Activated T-helper 1 cell treated with anti-CD3 and anti-CD28 coated beads, Interleukin-12 subunit alpha, Interleukin-12 subunit beta, Interleukin-2, Interleukin-4 antibody, amounts not matched to agents 30 ng/mL and 10 ng/mL and 1 ng/mL, durations not matched to agents 14 hours and 24 hours and 36 hours (primary cell): Measurements from ENCODE around the gene SMURF1. TPM values are rescaled to one million over a fixed set of nuclear protein-coding genes. Genes with fewer than 3 reads are reported as not detected.

Experiments used
- DNase-seq: peaks from one replicate; pipeline ENCODE4 v3.0.0; 2021; ENCODE audit warnings: low spot score
- H3K27ac Mint-ChIP-seq: one replicate; pipeline ENCODE4 v1.8.0; 2021; ENCODE audit warnings: mild to moderate bottlenecking, mixed read lengths
- H3K27me3 Mint-ChIP-seq: one replicate; pipeline ENCODE4 v1.8.0; 2022; ENCODE audit warnings: mild to moderate bottlenecking, moderate library complexity, mixed read lengths; ENCODE audit not compliant: insufficient read depth
- H3K36me3 Mint-ChIP-seq: one replicate; pipeline ENCODE4 v1.8.0; 2021; ENCODE audit warnings: low read depth, mixed read lengths
- H3K4me1 Mint-ChIP-seq: one replicate; pipeline ENCODE4 v1.8.0; 2021; ENCODE audit warnings: low read depth, mixed read lengths
- H3K4me3 Mint-ChIP-seq: one replicate; pipeline ENCODE4 v1.8.0; 2021; ENCODE audit warnings: mild to moderate bottlenecking, moderate library complexity, mixed read lengths
- H3K9me3 Mint-ChIP-seq: one replicate; pipeline ENCODE4 v1.8.0; 2021; ENCODE audit warnings: mixed read lengths
- intact Hi-C: fragments of 100-400 bp; cut with micrococcal nuclease; formaldehyde crosslinking; loops from one replicate; pipeline ENCODE4 v1.15.1; 2024
- total RNA-seq: library from RNA; stranded (reverse); gene quantifications from 2 replicates; pipeline ENCODE4 v1.2.3, GENCODE V29; 2022

Gene SMURF1
- total RNA-seq, 1 donor from 2014 or later = 15.9 TPM

GRCh38 chr7:99124751-99125504, 19.0 kb downstream of the SMURF1 start:
- no peak overlapping the region for H3K4me3 Mint-ChIP-seq
- intact Hi-C loops = no loop called here
- peaks cover 17% of the 10 kb centered on the region for H3K36me3 Mint-ChIP-seq
- peaks cover 23% of the 10 kb centered on the region for H3K4me1 Mint-ChIP-seq
- no peaks in the 10 kb centered on the region for H3K27me3 Mint-ChIP-seq
- DNase-seq = no peak
- peaks cover 9% of the 10 kb centered on the region for H3K9me3 Mint-ChIP-seq
- H3K27ac Mint-ChIP-seq = no peak overlapping the region

- H3K9me3 Mint-ChIP-seq = peaks cover 12% of the 10 kb centered on the region
- no peak overlapping the region for H3K27ac Mint-ChIP-seq
- no peak for DNase-seq
- intact Hi-C loops = no loop called here
- peaks cover 26% of the 10 kb centered on the region for H3K4me1 Mint-ChIP-seq
- H3K36me3 Mint-ChIP-seq = peaks cover 21% of the 10 kb centered on the region
- H3K27me3 Mint-ChIP-seq = no peaks in the 10 kb centered on the region
- H3K4me3 Mint-ChIP-seq = no peak overlapping the region
Measured at GRCh38 chr7:99124236-99124635, 19.7 kb downstream of the SMURF1 start.

GRCh38 chr7:99123571-99124033, 20.3 kb downstream of the SMURF1 start:
- peaks cover 14% of the 10 kb centered on the region for H3K9me3 Mint-ChIP-seq

GRCh38 chr7:99122762-99123161, 21.1 kb downstream of the SMURF1 start:
- Mint-ChIP-seq H3K27me3 (no peaks in the 10 kb centered on the region), H3K4me3 (no peak overlapping the region), H3K27ac (no peak overlapping the region), H3K4me1 (peaks cover 26% of the 10 kb centered on the region), H3K9me3 (peaks cover 22% of the 10 kb centered on the region), H3K36me3 (peaks cover 26% of the 10 kb centered on the region)
- no peak for DNase-seq
- intact Hi-C loops = no loop called here

More at GRCh38 chr7:99123571-99124033, 20.3 kb downstream of the SMURF1 start:
- Mint-ChIP-seq H3K4me1 (peaks cover 26% of the 10 kb centered on the region), H3K27me3 (no peaks in the 10 kb centered on the region), H3K27ac (no peak overlapping the region), H3K4me3 (no peak overlapping the region), H3K36me3 (peaks cover 21% of the 10 kb centered on the region)
- intact Hi-C loops = no loop called here
- no peak for DNase-seq

GRCh38 chr7:99121496-99122021, 22.3 kb downstream of the SMURF1 start:
- H3K36me3 Mint-ChIP-seq = peaks cover 26% of the 10 kb centered on the region
- H3K9me3 Mint-ChIP-seq = peaks cover 23% of the 10 kb centered on the region
- no peak for DNase-seq
- no peaks in the 10 kb centered on the region for H3K27me3 Mint-ChIP-seq
- H3K4me3 Mint-ChIP-seq = no peak overlapping the region
- H3K27ac Mint-ChIP-seq = no peak overlapping the region
- intact Hi-C loops = no loop called here
- H3K4me1 Mint-ChIP-seq = peaks cover 26% of the 10 kb centered on the region

- no peaks in the 10 kb centered on the region for H3K27me3 Mint-ChIP-seq
- intact Hi-C loops = no loop called here
- no peak overlapping the region for H3K4me3 Mint-ChIP-seq
Measured at GRCh38 chr7:99120916-99121315, 23.0 kb downstream of the SMURF1 start.

GRCh38 chr7:99120501-99120900, 23.4 kb downstream of the SMURF1 start:
- Mint-ChIP-seq H3K4me1 (peaks cover 26% of the 10 kb centered on the region), H3K27me3 (no peaks in the 10 kb centered on the region), H3K4me3 (no peak overlapping the region), H3K9me3 (peaks cover 23% of the 10 kb centered on the region), H3K36me3 (peaks cover 25% of the 10 kb centered on the region), H3K27ac (no peak overlapping the region)
- DNase-seq = no peak
- intact Hi-C loops = no loop called here

More at GRCh38 chr7:99120916-99121315, 23.0 kb downstream of the SMURF1 start:
- Mint-ChIP-seq H3K4me1 (peaks cover 26% of the 10 kb centered on the region), H3K27ac (no peak overlapping the region), H3K9me3 (peaks cover 23% of the 10 kb centered on the region), H3K36me3 (peaks cover 26% of the 10 kb centered on the region)
- no peak for DNase-seq

GRCh38 chr7:99118077-99118476, 25.8 kb downstream of the SMURF1 start:
- H3K36me3 Mint-ChIP-seq = peaks cover 30% of the 10 kb centered on the region

GRCh38 chr7:99116144-99116543, 27.8 kb downstream of the SMURF1 start:
- no peak for DNase-seq
- Mint-ChIP-seq H3K27me3 (no peaks in the 10 kb centered on the region), H3K36me3 (peaks cover 27% of the 10 kb centered on the region), H3K4me1 (peaks cover 29% of the 10 kb centered on the region), H3K4me3 (no peak overlapping the region), H3K9me3 (peaks cover 26% of the 10 kb centered on the region), H3K27ac (no peak overlapping the region)
- intact Hi-C loops = no loop called here

More at GRCh38 chr7:99118077-99118476, 25.8 kb downstream of the SMURF1 start:
- no peak overlapping the region for H3K27ac Mint-ChIP-seq
- intact Hi-C loops = no loop called here
- H3K27me3 Mint-ChIP-seq = no peaks in the 10 kb centered on the region
- no peak for DNase-seq
- no peak overlapping the region for H3K4me3 Mint-ChIP-seq
- H3K9me3 Mint-ChIP-seq = peaks cover 30% of the 10 kb centered on the region
- peaks cover 19% of the 10 kb centered on the region for H3K4me1 Mint-ChIP-seq

GRCh38 chr7:99115379-99115778, 28.5 kb downstream of the SMURF1 start:
- Mint-ChIP-seq H3K27ac (no peak overlapping the region), H3K36me3 (peaks cover 21% of the 10 kb centered on the region), H3K4me3 (no peak overlapping the region), H3K27me3 (no peaks in the 10 kb centered on the region), H3K9me3 (peaks cover 25% of the 10 kb centered on the region), H3K4me1 (peaks cover 22% of the 10 kb centered on the region)
- intact Hi-C loops = no loop called here
- DNase-seq = no peak

- peaks cover 28% of the 10 kb centered on the region for H3K4me1 Mint-ChIP-seq
- no peaks in the 10 kb centered on the region for H3K27me3 Mint-ChIP-seq
- intact Hi-C loops = no loop called here
- H3K4me3 Mint-ChIP-seq = no peak overlapping the region
- DNase-seq = no peak
- no peak overlapping the region for H3K27ac Mint-ChIP-seq
- peaks cover 8% of the 10 kb centered on the region for H3K36me3 Mint-ChIP-seq
- peaks cover 10% of the 10 kb centered on the region for H3K9me3 Mint-ChIP-seq
Measured at GRCh38 chr7:99112979-99113378, 30.9 kb downstream of the SMURF1 start.

- no peak overlapping the region for H3K4me3 Mint-ChIP-seq
- peaks cover 36% of the 10 kb centered on the region for H3K4me1 Mint-ChIP-seq
- H3K27ac Mint-ChIP-seq = no peak overlapping the region
- H3K27me3 Mint-ChIP-seq = no peaks in the 10 kb centered on the region
- peaks cover 7% of the 10 kb centered on the region for H3K36me3 Mint-ChIP-seq
- intact Hi-C loops = no loop called here
- no peak for DNase-seq
- peaks cover 7% of the 10 kb centered on the region for H3K9me3 Mint-ChIP-seq
Measured at GRCh38 chr7:99112097-99112496, 31.8 kb downstream of the SMURF1 start.

- intact Hi-C loops = no loop called here
- no peak overlapping the region for H3K27ac Mint-ChIP-seq
Measured at GRCh38 chr7:99111591-99111990, 32.3 kb downstream of the SMURF1 start.

More at GRCh38 chr7:99111591-99111990, 32.3 kb downstream of the SMURF1 start:
- Mint-ChIP-seq H3K27me3 (no peaks in the 10 kb centered on the region), H3K4me1 (peaks cover 36% of the 10 kb centered on the region), H3K36me3 (peaks cover 7% of the 10 kb centered on the region), H3K9me3 (peaks cover 7% of the 10 kb centered on the region), H3K4me3 (no peak overlapping the region)
- DNase-seq = no peak
